ENCODE measurements around the gene NUDC. TPM values are rescaled to one million over a fixed set of nuclear protein-coding genes. Genes with fewer than 3 reads are reported as not detected.
A peak's percentile ranks its signal among the peaks of the same experiment; 100 is the strongest.

NUDC gene
- total and polyA plus RNA-seq, 9 of the 15 experiments (the other 6 are each of a cell fraction or from before 2014, with no cell fraction given) = 9.8 to 234 (median 149) TPM

DNA sequence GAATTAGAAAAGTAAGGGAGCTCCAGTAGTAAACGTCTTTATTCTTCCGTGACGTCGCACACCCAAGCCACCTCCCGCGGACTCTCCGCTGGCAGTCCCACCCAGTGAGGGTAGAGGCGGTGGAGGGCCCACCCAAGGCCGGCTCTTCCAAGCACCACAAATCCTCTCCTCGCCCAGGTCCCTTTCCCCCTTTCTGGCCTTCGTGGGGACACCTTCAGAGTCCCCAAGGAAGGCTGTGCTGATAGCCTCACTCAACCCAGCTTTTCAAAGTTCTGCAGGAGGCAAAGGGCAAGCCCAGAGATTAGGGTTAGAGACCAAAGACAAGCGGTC lies 31.1 kb upstream of the NUDC start:
- peak overlapping the region; percentile 88 to 98 for H3K9ac ChIP-seq (ENCODE audit: insufficient read depth in 1 of 2, low read depth in 2 of 2, low read length in 2 of 2)
- no peaks in the 10 kb centered on the region for H3K9me3 ChIP-seq (replicated peaks; ENCODE audit: control insufficient read depth, insufficient read depth, low read depth, low read length)
- H4K20me1 ChIP-seq (replicated peaks; ENCODE audit: control insufficient read depth, insufficient read depth, low read length) = peaks cover 7% of the 10 kb centered on the region; the same call in 1 of the 2 replicates
- ATAC-seq = peak; percentile 71
- no peak for DNase-seq (ENCODE audit: extremely low read depth in 1 of 4, low spot score in 3 of 4)
- H3K4me1 ChIP-seq (replicated peaks in 1 of 2; ENCODE audit: control insufficient read depth in 2 of 2, insufficient read depth in 2 of 2, low read length in 2 of 2) = peaks cover 13 to 27% of the 10 kb centered on the region in 2 experiments
- no peaks in the 10 kb centered on the region for H3K9me1 ChIP-seq (ENCODE audit: control insufficient read depth, insufficient read depth, low read length)
- intact Hi-C loops (cut with micrococcal nuclease) (loop anchor here (1.0 kb wide), 1 partner anchor 10 kb away; the partner anchor contains the start of gene GPATCH3), in situ Hi-C loops (cut with MboI) (no loop called here)
- 6% methylated on average over 12 of the region's 12 CpGs for WGBS (ENCODE audit: insufficient coverage, low coverage, missing lambda C conversion rate)
- H2AFZ ChIP-seq (ENCODE audit: low read depth, low read length) = peak overlapping the region; percentile 95
- BruUV-seq (replicated peaks) = TSS peak; percentile 98
- ChIA-PET CTCF (ENCODE audit: low intra/inter-chr PET ratio) (interaction anchor here (0.6 kb wide), 1 partner anchor 77 kb away, joined by 3 read pairs; no protein-coding TSS in a partner anchor), POLR2A (interaction anchor here (0.6 to 12.0 kb wide), 19 partner anchors 9 to 512 kb away, joined by 3 to 110 read pairs (median 4); partner anchors contain the start of genes GPATCH3, NR0B2 and PIGV)
- H3K4me2 ChIP-seq (ENCODE audit: insufficient read depth, low read length) = peak overlapping the region; percentile 99
- H3K4me3 ChIP-seq = peak overlapping the region; percentile 94
- H3K36me3 ChIP-seq (ENCODE audit: control insufficient read depth, insufficient read depth, low read length) = peaks cover 62% of the 10 kb centered on the region
- H3K79me2 ChIP-seq (ENCODE audit: control insufficient read depth, insufficient read depth, low read length) = peaks cover 24% of the 10 kb centered on the region
- H3K27me3 ChIP-seq (ENCODE audit: control insufficient read depth in 2 of 2, insufficient read depth in 2 of 2, low read length in 2 of 2) = no peaks in the 10 kb centered on the region
- FAIRE-seq = no peak
- peak overlapping the region; percentile 91 for H3K27ac ChIP-seq (ENCODE audit: extremely low read depth, low read depth, low read length)
- TF ChIP-seq, protein P1, sequence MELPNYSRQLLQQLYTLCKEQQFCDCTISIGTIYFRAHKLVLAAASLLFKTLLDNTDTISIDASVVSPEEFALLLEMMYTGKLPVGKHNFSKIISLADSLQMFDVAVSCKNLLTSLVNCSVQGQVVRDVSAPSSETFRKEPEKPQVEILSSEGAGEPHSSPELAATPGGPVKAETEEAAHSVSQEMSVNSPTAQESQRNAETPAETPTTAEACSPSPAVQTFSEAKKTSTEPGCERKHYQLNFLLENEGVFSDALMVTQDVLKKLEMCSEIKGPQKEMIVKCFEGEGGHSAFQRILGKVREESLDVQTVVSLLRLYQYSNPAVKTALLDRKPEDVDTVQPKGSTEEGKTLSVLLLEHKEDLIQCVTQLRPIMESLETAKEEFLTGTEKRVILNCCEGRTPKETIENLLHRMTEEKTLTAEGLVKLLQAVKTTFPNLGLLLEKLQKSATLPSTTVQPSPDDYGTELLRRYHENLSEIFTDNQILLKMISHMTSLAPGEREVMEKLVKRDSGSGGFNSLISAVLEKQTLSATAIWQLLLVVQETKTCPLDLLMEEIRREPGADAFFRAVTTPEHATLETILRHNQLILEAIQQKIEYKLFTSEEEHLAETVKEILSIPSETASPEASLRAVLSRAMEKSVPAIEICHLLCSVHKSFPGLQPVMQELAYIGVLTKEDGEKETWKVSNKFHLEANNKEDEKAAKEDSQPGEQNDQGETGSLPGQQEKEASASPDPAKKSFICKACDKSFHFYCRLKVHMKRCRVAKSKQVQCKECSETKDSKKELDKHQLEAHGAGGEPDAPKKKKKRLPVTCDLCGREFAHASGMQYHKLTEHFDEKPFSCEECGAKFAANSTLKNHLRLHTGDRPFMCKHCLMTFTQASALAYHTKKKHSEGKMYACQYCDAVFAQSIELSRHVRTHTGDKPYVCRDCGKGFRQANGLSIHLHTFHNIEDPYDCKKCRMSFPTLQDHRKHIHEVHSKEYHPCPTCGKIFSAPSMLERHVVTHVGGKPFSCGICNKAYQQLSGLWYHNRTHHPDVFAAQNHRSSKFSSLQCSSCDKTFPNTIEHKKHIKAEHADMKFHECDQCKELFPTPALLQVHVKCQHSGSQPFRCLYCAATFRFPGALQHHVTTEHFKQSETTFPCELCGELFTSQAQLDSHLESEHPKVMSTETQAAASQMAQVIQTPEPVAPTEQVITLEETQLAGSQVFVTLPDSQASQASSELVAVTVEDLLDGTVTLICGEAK (IDR thresholded peaks at IDR 0.05) = no peak
- TF ChIP-seq, protein P1 (CRISPR knock-in tag; IDR thresholded peaks at IDR 0.05) = no peak
- 0 out of 2 replicates have a peak, but pooled peaks have one; percentile 60 for TF ChIP-seq ZNF695 (CRISPR knock-in tag; IDR thresholded peaks at IDR 0.05)
- TF ChIP-seq NRF1 (conservative IDR thresholded peaks at IDR 0.05 in 1 of 2, IDR thresholded peaks at IDR 0.05 in 1 of 2) = peak; percentile 6 to 18; a peak in 1 of 4 replicates
- 0 out of 2 replicates have a peak, but pooled peaks have one; percentile 35 for TF ChIP-seq IFI16 (CRISPR knock-in tag; IDR thresholded peaks at IDR 0.05)
- peak; percentile 86; the same call in 1 of the 2 replicates for TF ChIP-seq NR4A1 (CRISPR knock-in tag; IDR thresholded peaks at IDR 0.05)
- TF ChIP-seq NR4A1 (tag; IDR thresholded peaks at IDR 0.05) = no peak
- TF ChIP-seq BDP1 (IDR thresholded peaks at IDR 0.05; ENCODE audit: insufficient read depth, insufficient read length) = no peak
- peak; percentile 34; the same call in 1 of the 2 replicates for TF ChIP-seq RBFOX2 (IDR thresholded peaks at IDR 0.05; ENCODE audit: low read depth, low read length)
- no peak for TF ChIP-seq FUS (optimal IDR thresholded peaks at IDR 0.05; ENCODE audit: low read depth, low read length)
- TF ChIP-seq, protein P2, sequence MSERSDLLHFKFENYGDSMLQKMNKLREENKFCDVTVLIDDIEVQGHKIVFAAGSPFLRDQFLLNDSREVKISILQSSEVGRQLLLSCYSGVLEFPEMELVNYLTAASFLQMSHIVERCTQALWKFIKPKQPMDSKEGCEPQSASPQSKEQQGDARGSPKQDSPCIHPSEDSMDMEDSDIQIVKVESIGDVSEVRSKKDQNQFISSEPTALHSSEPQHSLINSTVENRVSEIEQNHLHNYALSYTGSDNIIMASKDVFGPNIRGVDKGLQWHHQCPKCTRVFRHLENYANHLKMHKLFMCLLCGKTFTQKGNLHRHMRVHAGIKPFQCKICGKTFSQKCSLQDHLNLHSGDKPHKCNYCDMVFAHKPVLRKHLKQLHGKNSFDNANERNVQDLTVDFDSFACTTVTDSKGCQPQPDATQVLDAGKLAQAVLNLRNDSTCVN (CRISPR knock-in tag; IDR thresholded peaks at IDR 0.05) = 0 out of 2 replicates have a peak, but pooled peaks have one; percentile 76
- peak; percentile 2 for TF ChIP-seq TAF1 (IDR thresholded peaks at IDR 0.05; ENCODE audit: control insufficient read depth, extremely low read depth, insufficient read depth, low read length, severe bottlenecking)
